CD4-positive, alpha-beta T cell treated with Interleukin-6 at 100 ng/mL for 8 hours (primary cell): Measurements from ENCODE around the gene MYRIP.
"Not testable (repeated sequence)": the region's sequence is repeated elsewhere in the genome, so short reads cannot be mapped to it uniquely, and the experiment has no call there.

Experiments used
- DNase-seq: peaks from one replicate; pipeline ENCODE4 v3.0.0-alpha.2; 2020; ENCODE audit warnings: mixed read lengths, low spot score

The MYRIP gene

DNA sequence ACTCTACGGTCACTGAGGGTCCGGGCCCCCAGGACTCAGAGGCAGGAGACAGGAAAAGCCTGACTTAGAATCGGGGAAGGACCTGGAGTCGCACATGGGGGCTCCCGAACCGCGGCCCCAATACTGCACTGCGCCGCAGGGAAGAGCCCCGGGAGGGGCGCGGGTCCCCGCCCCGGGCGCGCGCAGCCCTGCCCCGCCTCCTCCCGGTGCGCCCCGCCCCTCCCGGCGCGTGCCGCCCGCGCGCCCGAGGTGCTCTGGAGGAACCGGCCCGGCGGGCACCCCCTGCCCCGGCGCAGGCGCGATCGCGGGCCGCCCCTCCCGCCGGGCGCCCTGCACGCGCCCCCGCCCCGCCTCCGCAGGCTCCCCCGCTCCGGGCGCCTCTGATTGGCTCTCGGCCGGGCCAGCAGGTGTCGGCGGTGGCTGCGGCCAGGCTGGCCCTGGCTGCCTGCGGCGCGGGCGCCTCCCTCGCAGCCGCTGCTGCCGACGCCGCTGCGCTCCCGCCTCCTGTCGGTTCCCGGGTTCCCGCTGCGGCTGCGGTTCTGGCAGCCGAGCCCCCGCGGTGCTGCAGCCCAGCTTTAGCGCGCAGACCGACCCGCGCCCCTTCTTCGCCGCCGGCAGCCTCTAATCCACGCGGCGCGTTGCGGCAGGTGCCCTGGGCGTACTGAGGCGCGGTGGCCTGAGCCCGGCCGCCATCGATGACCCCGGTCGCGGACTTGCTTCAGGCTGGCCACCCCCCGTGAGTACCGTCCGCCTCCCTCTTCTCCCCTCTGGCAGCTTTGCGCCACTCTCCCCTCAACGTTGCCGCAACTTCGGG, at the start of gene MYRIP:
TSS of gene MYRIP (plus strand) at position 429 of the 814 bp plus-strand sequence. CDS start 91,208 bp downstream, outside the sequence.
- no peak for DNase-seq

DNA sequence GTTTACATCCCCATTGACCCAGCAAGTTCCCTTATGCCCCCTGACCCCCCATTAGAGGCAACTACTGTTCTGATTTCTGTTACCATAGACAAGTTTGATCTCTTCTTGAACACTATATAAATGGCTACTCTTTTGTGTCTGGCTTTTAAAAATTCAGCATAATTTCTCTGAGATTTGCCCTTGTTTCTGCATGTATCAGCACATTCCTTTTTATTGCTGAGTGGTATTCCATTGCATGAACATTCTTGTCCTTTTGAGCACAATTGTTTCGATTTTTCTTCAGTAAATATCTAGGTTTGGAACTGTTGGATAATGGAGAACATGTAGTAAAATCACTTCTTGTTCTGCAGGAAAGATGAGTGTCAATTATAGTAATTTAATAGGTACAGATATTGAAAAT, 49.1 kb upstream of the MYRIP start:
- no peak for DNase-seq

DNA sequence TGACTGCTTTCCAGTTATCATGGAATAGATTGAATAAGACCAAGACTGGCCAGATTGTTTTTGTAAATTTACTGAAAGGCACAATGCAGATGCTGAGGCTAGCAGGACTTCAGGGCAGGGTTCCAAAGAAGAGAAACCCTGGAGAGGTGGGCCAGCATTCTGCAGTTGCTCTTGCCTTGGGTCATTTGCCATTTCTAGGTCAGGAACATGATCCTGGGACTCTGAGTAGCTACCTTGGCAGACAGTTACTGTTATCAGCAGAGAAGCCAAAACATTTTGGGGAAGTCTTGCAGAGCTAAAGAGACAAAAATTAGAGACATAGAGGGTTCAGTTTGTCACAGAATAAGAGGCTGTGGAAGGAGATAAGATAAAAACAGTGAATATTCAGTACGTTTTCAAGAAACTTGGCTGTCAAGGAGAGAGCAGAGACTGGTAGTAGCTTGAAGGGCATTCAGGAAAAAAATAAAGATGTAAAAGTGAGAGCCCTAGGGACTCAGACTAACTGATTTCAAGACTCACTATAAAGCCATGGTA, 46.8 kb upstream of the MYRIP start:
- DNase-seq = no peak

DNA sequence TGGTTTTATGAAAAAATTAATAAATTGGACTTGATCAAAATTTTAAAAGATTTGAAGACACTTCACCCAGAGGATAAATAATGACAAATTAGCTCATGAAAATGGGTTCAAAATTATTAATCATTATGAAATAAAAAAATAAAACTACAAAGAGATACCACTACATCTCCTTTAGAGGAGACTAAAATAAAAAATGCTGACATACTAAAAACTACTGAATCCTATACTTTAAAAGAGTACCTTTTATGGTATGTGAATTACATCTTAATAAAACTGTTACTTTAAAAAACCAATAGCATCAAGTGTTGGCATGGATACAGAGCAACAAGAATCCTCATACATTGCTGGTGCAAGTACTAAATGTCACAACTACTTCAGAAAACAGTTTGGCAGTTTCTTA, 46.0 kb upstream of the MYRIP start:
- DNase-seq = no peak

DNA sequence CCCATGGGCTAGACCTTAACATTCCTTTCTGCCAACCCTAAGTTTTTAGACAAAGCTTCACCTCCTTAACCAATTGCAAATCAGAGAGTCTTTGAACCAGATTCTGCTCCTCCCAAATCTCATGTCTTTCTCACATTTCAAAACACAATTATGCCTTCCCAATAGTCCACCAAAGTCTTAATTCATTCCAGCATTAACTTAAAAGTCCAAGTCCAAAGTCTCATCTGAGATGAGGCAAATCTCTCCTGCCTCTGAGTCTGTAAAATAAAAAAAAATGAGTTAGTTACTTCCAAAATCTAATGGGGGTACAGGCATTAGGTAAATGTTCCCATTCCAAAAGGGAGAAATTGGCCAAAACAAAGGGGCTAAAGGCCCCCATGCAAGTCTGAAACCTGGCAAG, 43.8 kb upstream of the MYRIP start:
- no peak for DNase-seq

DNA sequence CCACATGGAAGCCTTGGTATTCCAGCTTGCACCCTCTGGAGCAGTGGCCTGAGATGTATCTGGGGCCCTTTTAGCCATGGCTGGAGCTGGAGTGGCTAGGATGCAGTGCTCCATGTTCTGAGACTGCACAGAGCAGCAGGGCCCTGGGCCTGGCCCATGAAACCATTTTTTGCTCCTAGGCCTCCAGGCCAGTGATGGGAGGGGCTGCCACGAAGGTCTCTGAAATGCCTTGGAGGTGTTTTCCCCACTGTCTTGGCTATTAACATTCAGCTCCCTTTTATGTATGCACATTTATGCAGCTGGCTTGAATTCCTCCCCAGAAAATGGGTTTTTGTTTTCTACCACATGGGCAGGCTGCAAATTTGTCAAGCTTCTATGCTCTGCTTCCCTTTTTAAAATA, 43.0 kb upstream of the MYRIP start:
- no peak for DNase-seq

DNA sequence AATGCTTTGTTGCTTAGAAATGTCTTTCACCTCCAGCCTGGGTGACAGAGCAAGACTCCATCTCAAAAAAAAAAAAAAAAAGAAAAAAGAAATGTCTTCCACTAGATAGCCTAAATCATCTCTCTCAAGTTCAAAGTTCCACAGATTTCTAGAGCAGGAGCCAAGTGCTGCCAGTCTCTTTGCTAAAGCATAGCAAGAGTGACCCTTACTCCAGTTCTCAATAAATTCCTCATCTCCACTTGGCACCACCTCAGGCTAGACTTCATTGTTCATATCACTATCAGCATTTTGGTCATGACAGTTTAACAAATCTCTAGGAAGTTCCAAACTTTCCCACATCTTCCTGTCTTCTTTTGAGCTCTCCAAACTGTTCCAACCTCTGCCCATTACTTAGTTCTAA, 42.5 kb upstream of the MYRIP start:
- not testable (repeated sequence) for DNase-seq

DNA sequence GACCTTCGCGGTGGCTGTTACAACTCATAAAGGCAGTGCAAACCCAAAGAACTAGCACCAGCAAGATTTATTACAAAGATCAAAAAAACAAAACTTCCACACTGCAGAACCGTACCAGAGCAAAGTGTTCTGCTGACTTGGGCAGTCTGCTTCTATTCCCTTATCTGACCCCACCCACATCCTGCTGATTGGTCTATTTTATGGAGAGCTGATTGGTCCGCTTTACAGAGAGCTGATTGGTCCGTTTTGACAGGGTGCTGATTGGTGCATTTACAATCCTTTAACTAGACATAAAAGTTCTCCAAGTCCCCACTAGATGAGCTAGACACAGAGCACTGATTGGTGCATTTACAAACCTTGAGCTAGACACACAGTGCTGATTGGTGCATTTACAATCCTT, 31.2 kb upstream of the MYRIP start:
- not testable (repeated sequence) for DNase-seq

DNA sequence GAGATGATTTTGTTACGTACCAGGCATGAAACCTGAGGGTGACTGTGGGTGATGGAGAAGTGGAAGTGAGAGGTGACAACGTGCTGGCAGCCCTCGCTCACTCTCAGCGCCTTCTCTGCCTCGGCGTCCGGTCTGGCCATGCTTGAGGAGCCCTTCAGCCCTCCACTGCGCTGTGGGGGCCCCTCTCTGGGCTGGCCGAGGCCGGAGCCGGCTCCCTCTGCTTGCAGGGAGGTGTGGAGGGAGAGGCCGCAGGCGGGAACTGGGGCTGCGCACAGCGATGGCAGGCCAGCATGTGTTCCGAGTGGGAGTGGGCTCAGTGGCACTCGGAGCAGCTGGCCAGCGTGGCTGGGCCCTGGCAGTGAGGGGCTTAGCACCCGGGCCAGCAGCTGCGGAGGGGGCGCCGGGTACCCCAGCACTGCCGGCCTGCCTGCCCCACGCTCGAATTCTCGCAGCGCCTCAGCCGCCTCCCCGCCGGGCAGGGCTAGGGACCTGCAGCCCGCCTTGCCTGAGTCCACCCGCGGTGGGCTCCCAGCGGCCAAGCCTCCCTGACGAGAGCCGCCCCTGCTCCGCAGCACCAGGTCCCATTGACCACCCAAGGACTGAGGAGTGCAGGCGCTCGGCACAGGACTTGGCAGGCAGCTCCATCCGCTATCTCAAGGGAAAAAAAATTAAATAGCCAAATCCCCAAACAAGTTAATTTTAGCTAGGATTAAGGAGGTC, 29.7 kb upstream of the MYRIP start:
- no peak for DNase-seq

DNA sequence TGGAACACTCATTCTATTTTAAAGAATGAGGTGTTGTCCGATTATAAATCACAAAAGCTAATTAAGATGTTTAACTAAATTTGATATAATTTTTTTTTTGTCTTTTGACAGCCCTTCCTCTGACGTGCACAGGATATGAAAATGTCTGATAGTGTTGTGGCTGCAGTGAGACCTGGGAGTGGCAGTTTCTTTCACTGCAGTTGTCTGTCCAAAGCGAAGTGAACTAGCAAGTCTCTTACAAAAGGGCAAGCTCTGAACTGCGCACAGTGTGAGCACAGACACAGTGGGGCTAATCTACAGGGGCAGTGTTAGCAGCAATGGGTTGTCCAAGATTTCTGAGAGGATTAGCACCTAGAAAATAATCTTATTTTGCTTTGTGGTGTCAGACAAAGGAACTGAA, 29.1 kb upstream of the MYRIP start:
- no peak for DNase-seq

DNA sequence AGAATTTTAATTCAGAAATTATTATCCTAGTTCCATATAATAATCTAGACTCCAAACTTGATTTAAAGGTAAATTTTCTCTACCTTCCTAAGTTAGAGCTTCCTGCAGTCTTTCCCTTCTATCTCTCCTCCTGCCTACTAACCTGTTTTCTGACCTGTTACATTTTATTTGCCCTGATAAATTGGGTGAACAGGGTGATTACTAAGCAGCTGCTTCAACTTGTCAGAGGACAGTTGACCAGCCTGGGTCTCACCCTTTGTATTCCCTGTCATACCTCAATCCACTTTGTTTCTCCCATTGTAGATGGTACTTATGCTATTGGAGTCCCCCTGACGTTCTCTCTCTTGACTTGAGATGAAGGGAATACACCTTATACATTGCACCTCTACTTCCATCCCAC, 28.4 kb upstream of the MYRIP start:
- DNase-seq = no peak

DNA sequence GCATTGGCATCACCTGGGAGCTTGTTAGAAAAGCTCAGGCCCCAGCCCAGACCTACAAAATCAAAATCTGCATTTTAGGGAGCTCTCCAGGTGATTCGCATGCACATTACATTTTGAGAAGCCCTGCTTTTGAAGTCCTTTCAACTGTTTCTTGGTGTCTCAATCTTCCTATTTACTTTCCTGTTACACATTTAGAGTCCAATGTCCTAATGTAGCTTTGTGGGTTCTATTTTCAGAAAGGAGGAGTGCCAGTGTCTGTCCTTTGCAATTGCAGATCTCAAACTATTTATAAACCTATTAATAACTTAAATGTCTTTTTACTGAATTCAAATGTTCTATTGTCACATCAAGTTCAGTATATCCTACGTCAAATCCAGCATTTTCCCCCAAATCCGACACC, 27.8 kb upstream of the MYRIP start:
- no peak for DNase-seq

DNA sequence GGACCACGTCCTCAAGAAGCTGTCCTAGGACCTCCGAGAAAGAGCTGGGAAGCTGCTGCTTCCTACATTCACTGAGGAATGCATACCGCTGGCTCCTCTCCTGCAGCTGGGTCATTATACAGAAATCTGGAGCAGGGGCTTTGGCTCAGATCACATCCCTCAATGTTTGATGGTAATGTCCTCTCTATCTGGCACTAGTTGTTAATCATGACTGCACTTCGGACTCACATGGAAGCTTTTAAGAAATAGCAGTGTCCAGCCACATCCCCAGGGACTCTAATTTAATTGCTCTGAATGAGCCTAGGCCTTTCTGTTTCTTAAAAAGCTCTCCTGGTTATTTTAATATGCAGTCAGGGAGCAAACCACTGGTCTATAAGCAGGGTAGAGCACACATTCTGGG, 25.7 kb upstream of the MYRIP start:
- DNase-seq = no peak

DNA sequence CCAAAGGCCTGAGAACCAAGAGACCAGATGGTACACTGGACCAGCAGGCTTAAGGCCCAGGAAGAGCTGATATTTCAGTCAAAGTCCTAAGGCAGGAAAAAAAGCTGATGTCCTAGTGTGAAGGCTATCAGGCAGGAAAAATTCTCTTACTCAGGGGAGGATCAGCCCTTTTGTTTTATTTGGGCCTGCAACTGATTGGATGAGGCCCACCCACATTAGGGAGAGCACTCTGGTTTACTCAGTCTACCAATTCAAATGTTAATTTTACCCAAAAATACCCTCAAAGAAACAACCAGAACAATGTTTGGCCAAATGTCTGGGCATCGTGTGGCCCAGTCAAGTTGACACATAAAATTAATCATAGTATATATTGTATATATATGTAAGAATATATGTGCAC, 24.5 kb upstream of the MYRIP start:
- no peak for DNase-seq

DNA sequence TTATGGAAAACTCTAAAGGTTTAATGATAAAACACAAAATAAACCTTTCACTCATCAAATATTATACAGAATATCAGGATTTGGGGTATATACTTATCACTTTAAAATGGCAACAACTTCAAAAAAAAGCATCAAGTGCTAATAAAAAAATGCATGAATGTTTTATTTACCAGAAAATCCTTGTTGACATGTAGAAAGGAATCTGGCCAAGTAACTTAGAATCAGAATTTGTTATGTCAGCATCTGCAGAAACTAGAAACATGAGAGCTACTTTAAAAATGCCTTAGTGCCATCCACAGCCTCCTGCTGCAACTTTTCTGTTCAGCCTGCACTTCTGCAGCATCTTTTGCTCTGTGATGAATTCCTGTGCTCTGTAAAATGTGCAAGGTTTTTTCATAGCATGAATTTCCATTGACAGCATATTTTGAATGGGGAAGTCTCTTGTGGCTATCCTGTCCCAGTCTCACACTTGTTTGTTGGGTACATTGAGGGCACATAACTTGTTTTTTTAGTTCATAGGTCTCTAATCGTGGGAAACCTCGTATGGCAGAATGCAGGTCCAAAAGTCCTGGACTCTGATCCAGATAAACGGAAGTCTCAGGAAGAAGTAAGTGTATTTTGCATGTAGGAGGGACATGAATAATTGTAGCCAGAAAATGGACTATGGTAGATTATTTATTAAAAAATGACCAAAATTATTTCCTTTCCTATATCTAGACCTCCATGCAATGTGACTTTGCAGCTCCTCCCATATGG, 21.1 kb upstream of the MYRIP start:
- DNase-seq = no peak

DNA sequence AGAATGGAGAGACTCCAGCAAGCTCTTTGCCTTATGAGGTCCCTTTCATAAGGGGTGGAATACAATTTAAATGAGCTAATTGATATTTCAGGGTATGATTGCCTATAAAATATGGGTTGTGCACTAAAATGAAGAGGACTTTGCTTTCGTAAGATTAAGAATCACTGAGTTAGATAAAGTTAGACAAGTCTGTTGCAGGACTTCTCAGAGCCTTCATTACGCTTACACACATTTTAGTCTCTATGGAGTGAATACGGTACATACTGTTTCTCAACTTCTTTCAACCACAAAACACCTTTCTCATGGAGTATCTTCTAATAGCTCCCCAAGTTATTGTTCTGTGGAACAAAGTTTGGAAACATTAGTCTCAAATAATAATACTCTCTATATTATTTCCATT, 17.8 kb upstream of the MYRIP start:
- DNase-seq = no peak

DNA sequence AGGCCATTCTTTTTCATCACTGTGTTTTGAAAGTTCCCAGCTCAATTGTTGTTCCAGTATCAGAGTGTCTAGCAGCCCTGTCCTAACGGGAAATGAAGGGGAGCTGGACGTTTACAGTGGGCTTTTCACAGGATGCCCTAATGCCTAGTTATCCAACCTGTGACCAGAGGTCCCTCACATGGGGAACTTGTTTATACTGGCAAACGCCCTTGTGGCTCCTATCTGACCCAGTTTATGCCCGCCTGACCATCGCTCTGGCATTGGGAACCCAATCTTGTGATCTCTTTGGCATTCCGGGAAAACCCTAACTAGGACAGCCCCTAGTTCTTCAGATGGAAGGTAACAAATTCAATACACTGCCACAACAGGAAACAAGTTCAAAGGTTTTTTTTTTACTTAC, 14.5 kb upstream of the MYRIP start:
- no peak for DNase-seq

DNA sequence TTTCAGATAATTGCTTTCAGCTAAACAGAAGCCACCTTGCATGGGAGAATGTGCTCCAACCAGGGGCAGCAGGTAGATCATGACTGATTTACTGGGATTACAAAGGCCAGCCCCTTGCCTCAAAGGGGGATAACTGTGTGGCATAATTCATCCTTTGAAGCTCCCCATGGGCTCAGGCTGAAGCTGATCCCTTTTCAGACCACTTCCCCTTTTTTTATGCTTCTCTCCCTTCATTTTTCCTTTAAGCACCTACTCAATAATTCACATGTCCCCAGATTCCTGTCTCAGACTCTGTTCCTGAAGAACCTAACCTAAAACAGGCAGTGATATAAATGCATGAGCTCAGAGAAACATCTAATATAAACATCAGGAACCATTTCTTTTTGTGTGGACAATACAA, 8.2 kb upstream of the MYRIP start:
- DNase-seq = no peak

DNA sequence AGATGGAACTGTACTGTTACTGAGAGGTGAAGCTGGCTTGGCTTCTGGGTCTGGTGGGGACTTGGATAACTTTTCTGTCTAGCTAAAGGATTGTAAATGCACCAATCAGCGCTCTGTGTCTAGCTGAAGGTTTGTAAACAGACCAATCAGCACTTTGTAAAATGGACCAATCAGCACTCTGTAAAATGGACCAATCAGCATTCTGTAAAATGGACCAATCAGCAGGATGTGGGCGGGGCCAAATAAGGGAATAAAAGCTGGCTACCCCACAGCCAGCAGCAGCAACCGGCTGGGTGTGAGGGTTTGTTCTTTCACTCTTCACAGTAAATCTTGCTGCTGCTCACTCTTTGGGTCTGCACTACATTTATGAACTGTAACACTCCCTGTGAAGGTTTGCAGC, 6.9 kb upstream of the MYRIP start:
- not testable (repeated sequence) for DNase-seq

DNA sequence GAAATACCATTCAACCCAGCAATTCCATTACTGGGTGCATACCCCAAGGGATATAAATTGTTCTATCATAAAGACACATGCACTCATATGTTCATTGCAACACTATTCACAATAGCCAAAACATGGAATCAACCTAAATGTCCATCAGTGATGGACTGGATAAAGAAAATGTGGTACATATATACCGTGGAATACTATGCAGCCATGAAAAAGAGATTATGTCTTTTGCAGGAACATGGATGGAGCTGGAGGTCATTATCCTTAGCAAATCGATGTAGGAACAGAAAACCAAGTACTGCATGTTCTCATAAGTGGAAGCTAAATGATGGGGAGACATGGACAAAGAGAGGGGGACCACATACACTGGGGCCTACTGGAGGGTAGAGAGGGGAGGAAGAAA, 5.5 kb upstream of the MYRIP start:
- no peak for DNase-seq

DNA sequence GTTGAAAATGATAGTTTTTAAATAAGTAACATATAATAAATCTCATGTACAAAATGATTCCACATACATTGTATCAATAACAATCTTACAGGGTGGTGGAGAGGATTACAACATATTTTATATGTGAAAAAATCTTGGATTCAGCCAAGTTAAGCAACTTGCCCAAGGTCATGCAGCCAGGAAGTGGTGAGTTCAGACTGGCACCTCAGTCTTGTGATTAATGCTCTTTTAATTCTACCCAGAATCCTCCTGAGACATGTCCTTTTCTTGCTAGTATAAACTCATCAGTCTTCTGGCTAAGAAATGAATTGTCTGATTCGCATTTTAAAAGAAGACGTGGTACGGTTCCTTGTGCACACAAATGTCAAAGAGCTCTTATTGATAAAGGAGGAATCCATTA, 4.5 kb upstream of the MYRIP start:
- no peak for DNase-seq

DNA sequence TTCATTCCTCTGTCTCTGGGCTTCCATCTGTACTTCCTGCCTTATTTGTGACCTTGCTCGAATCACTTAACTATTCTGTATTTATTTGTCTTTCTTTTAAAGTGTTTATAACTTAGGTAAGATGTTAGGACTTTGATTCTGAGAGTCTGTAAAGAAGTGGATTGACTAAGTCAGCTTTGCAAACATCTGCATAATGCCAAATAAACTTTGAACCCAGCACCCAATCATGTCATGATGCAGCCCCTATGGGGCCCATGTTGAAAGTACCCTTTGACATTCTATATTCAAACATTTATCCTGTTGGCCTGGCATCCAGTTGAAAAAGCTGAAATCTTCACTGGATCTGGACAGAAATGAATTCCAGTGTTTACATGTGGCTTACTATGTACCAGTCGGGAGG, 3.8 kb upstream of the MYRIP start:
- no peak for DNase-seq

DNA sequence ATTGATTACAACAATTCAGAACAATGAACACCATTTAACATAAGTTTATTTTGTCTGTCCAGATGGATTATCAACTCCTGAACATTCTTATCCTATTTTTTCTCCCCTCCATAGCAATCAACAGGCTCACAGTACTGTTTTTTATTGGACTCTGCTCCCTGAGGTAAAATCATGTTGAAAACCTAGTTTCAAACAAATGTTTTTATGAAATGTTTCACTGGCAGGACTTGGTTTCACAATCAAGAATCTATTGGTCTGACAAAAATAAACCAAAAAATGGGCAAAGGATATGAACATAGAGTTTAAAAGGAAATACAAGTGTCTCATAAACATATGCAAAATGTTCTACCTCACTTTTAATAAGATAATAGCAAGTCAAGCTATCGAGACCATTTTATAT, 2.6 kb upstream of the MYRIP start:
- DNase-seq = no peak
